Measurements from ENCODE around the gene PYGB.

DNA sequence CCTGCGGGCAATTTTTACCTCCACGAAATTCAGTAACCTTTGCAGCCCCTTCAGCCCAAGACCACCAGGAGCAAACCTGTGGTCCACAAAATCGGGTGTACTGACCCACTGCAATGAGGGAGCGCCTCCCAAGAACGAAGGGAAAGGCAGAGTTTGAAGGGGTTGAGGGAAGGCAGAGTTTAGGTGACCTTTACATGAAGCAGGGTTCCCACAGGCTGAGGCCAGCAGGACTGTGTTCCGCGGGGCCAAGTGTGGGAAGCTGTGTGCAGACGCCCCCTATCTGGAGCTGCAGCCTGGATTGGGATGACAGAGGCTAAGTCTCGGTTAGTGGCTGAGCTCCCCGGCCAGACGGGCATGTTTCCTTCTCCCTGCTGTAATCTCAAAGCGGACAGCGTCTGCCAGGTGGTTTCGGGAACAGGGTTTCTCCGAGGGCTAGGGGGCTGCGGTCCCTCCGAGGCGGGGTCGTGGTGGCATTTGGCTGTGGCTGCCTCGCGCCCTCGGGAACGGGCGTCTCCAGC, 826 bp upstream of the PYGB start:
- TF ChIP-seq, protein P1, sequence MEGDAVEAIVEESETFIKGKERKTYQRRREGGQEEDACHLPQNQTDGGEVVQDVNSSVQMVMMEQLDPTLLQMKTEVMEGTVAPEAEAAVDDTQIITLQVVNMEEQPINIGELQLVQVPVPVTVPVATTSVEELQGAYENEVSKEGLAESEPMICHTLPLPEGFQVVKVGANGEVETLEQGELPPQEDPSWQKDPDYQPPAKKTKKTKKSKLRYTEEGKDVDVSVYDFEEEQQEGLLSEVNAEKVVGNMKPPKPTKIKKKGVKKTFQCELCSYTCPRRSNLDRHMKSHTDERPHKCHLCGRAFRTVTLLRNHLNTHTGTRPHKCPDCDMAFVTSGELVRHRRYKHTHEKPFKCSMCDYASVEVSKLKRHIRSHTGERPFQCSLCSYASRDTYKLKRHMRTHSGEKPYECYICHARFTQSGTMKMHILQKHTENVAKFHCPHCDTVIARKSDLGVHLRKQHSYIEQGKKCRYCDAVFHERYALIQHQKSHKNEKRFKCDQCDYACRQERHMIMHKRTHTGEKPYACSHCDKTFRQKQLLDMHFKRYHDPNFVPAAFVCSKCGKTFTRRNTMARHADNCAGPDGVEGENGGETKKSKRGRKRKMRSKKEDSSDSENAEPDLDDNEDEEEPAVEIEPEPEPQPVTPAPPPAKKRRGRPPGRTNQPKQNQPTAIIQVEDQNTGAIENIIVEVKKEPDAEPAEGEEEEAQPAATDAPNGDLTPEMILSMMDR (IDR thresholded peaks at IDR 0.05), result peak in 3 of 4 experiments; percentile 53 to 62 (median 61)
- peak; percentile 17 for TF ChIP-seq POLR2A (IDR thresholded peaks at IDR 0.05)

All from prostate gland (tissue), 2 donors.